HG03558 (cell line): ENCODE data around the gene WTAP.
"Not testable (repeated sequence)": the region's sequence is repeated elsewhere in the genome, so short reads cannot be mapped to it uniquely, and the experiment has no call there.

Source experiments
- ATAC-seq: cut with Tn5 transposase; IDR thresholded peaks from one replicate; pipeline ENCODE4 v1.9.1; 2021; ENCODE audit warnings: moderate number of reproducible peaks; ENCODE audit not compliant: unreplicated experiment; ENCODE audit errors: extremely low read depth

WTAP gene

DNA sequence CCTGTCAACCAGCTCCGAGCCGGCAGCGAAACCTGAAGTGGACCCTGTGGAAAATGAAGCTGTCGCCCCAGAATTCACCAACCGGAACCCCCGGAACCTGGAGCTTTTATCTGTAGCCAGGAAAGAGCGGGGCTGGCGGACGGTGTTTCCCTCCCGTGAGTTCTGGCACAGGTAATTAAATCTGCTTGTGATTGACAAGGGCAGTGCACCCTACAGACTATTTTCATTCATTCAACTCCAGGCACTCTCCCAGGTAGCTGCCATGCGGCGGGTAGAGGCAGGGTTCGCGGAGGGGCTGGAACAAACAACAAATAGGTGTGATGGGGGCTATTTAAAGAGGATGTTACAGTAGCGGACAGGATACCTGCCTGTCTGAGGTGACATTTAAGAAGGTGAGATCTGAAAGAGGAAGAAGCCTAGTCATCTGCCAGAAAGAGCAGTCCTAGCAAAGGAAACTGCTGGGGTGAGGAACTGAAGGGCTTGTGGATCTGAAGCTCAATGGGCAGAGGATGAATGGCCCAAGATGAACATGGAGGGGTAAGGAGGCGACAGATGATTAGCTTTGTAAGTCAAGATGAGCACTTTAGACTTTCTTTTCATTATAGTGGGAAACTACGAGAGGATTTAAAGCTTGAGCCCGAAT, 63.8 kb downstream of the WTAP start:
- ATAC-seq: no peak

GRCh38 chr6:159794976-159795375, 67.7 kb downstream of the WTAP start:
- ATAC-seq: not testable (repeated sequence)

DNA sequence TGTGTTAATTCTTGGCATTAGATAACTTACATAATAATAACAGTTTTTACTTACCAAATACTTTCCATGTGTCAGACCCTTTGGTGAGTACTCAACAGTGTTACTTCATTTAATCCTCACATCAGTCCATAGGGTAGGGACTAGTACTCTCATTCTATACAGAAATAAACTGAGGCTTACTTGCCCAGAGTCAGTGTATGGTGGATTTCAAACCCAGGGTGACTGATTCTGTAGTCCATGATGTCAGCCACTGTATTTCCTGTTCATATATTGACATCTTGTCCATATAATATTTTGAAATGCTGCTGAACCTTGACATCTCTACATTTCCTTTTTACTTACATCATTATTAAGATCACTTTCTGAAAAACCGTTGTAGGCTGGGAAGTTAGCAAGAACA, 70.2 kb downstream of the WTAP start:
- no peak for ATAC-seq

- ATAC-seq: no peak
These were observed 73.0 kb downstream of the WTAP start, which contains the start of gene PNLDC1 for GRCh38 chr6:159800141-159800865. TSS of gene PNLDC1 (plus strand) at chr6:159800276. CDS start at chr6:159800308, 32 bp downstream.

DNA sequence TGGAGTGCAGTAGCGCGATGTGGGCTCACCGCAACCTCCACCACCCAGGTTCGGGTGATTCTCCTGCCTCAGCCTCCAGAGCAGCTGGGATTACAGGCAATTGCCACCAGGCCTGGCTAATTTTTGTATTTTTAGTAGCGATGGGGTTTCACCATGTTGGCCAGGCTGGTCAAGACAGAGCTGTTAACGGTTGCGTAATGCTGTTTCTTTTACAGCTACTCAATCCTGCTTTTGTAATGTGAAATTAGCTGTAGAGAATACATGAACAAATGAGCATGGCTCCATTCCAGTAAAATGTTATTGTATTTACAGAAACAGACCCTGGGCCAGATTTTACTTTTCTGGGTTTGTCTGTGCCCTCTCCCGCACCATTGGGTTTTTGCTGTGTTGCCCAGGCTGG, 74.6 kb downstream of the WTAP start:
- ATAC-seq: no peak

GRCh38 chr6:159804504-159804903, 77.2 kb downstream of the WTAP start:
- no peak for ATAC-seq

DNA sequence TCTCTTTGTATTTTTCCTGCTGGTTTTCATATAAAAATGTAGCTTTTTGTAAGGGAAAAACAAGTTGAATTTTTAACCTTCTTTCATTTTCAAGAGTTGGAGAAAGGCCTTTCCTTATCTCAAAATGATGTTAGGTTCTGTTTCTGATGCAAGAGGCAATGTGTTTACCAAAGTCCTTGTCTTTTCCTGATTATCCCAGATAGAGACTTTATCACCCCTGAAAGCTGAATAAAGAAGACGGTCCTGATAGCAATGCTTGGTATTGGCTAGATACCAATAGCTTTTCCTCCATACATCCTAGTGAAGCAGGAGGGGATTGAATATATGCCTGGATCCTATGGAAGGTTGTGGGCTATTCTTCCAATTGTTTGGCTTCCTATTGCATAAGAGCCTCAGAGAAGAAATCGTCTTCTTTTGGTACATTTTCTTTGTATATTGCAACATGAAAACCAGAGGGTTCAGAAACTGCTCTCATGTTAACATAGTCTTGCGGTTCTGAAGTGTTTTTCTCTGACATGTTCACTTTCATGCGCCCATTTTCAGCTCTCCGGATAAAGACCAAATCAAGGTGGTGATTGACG, 78.2 kb downstream of the WTAP start:
- no peak for ATAC-seq
